Measurements from ENCODE around the gene FGF9. TPM values are rescaled to one million over a fixed set of nuclear protein-coding genes. Genes with fewer than 3 reads are reported as not detected.

Gene FGF9
- total and polyA plus RNA-seq, 4 experiments from 2014 or later = 2.1 to 7.3 (median 4.5) TPM

DNA sequence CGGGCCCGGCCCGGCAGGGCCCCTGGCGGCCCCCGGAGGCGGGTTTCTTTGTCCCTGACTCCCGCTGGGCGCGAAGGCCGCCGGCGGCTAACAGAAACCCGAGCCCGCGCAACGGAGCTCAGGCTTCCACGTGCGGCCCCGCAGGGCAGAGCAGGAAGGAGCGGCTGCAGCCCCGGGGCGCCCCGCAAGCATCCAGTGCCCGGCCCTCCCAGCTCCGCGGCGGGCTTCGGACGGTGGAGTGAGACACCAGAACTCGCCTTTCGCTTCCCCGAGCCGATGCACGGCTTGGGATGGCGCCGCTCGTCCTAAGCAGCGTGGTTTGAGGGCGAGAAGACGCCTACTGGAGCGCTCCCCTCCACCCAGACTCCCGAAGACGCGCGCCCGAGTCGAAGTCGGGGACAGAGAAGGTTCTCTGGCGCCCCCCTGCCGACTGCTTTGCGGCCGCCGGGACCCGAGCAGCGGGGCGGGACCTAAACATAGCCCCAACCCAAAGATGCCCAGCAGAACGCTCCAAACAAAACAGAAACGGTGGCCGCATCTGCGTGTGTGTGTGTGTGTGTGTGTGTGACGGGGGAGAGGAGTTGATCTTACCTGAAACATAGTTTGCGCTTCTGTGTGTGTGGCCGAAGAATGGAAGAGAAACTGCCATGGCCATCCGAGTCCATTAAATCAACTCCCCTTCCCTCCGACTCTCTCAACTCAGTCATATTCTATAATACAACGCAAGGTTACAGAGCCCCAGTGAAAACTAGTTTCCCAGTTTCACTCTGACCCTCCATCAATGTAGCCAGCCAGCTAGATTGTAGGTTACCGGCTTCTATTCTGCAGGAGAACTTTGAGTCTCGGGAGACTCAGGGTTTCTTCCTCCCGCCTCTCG is 629 bp upstream of the FGF9 start:
- Histone ChIP-seq H3K27me3 (ENCODE audit: insufficient read depth, low read length) (peaks cover 7% of the 10 kb centered on the region), H3K27ac (ENCODE audit: low read depth, low read length) (peak overlapping the region; percentile 10), H3K4me3 (ENCODE audit: low read length in 2 of 2) (peak overlapping the region; percentile 78 to 86), H3K4me1 (ENCODE audit: insufficient read depth, low read length) (peaks cover 38% of the 10 kb centered on the region), H3K9me3 (ENCODE audit: control insufficient read depth in 1 of 2, low read length in 2 of 2) (no peaks in the 10 kb centered on the region), H3K36me3 (ENCODE audit: insufficient read depth, low read length) (no peaks in the 10 kb centered on the region)
- peaks cover 6 to 7% of the 10 kb centered on the region in 2 donors for H3K27me3 Mint-ChIP-seq
- ChIA-PET CTCF (ENCODE audit: partially characterized antibody) (interaction anchor here (0.8 to 8.2 kb wide), 12 partner anchors 7 to 608 kb away, joined by 3 to 86 read pairs (median 4); partner anchors contain the start of gene MICU2), POLR2A (ENCODE audit: partially characterized antibody) (interaction anchor here (0.7 to 6.9 kb wide), 12 partner anchors 24 to 766 kb away, joined by 3 to 77 read pairs (median 4); partner anchors contain the start of genes MICU2, MRPL57 and SKA3)
- H3K36me3 Mint-ChIP-seq = peaks cover 0 to 16% of the 10 kb centered on the region in 2 donors
- intact Hi-C loops (cut with micrococcal nuclease) = loop anchor here (2.0 to 10.0 kb wide), 5 partner anchors 213 to 1707 kb away; partner anchors contain the start of genes MRPL57, SKA3 and ZDHHC20
- H3K9me3 Mint-ChIP-seq = peaks cover 0 to 2% (median 0%) of the 10 kb centered on the region in 8 donors
- DNase-seq = peak; percentile 54 to 72 (median 60)
- peak overlapping the region; percentile 65 to 93 (median 86) for H3K27ac Mint-ChIP-seq
- H3K4me3 Mint-ChIP-seq = peak overlapping the region; percentile 89 to 98 (median 92)
- peaks cover 27 to 52% (median 35%) of the 10 kb centered on the region in 4 donors for H3K4me1 Mint-ChIP-seq

DNA sequence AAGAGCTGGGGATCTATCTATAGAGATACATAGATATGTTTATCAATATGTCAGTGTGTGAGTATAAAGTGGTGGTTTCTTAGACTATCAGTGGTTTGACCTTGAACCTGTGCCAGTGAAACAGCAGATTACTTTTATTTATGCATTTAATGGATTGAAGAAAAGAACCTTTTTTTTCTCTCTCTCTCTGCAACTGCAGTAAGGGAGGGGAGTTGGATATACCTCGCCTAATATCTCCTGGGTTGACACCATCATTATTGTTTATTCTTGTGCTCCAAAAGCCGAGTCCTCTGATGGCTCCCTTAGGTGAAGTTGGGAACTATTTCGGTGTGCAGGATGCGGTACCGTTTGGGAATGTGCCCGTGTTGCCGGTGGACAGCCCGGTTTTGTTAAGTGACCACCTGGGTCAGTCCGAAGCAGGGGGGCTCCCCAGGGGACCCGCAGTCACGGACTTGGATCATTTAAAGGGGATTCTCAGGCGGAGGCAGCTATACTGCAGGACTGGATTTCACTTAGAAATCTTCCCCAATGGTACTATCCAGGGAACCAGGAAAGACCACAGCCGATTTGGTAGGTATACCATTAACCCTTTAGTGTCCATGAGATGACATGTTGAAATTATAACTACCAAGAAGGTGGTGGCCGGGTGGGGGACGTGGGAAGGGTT is 880 bp downstream of the FGF9 start:
- Mint-ChIP-seq H3K27me3 (peaks cover 6 to 7% of the 10 kb centered on the region in 2 donors), H3K4me3 (peak overlapping the region; percentile 89 to 98 (median 92)), H3K27ac (peak overlapping the region; percentile 53 to 93 (median 86)), H3K9me3 (peaks cover 0 to 2% (median 0%) of the 10 kb centered on the region in 8 donors), H3K36me3 (peaks cover 0 to 16% of the 10 kb centered on the region in 2 donors), H3K4me1 (peaks cover 31 to 65% (median 44%) of the 10 kb centered on the region in 4 donors)
- H3K4me3 ChIP-seq (ENCODE audit: low read length in 2 of 2) = peak overlapping the region; percentile 38 to 51
- peak in 2 of 5 donors; percentile 29 to 36 for DNase-seq
- intact Hi-C loops (cut with micrococcal nuclease) = loop anchor here (1.0 to 10.0 kb wide), 8 partner anchors 33 to 1706 kb away; partner anchors contain the start of genes MICU2, MRPL57, SKA3 and ZDHHC20
- peak overlapping the region; percentile 19 for H3K27ac ChIP-seq (ENCODE audit: low read depth, low read length)
- CTCF ChIA-PET (ENCODE audit: partially characterized antibody) = interaction anchor here (1.0 to 8.2 kb wide), 6 partner anchors 9 to 607 kb away, joined by 3 to 86 read pairs (median 5); no protein-coding TSS in a partner anchor
- no peaks in the 10 kb centered on the region for H3K36me3 ChIP-seq (ENCODE audit: insufficient read depth, low read length)
- H3K4me1 ChIP-seq (ENCODE audit: insufficient read depth, low read length) = peaks cover 46% of the 10 kb centered on the region
- H3K9me3 ChIP-seq (ENCODE audit: control insufficient read depth in 1 of 2, low read length in 2 of 2) = no peaks in the 10 kb centered on the region
- POLR2A ChIA-PET (ENCODE audit: partially characterized antibody) = interaction anchor here (0.9 to 6.9 kb wide), 8 partner anchors 25 to 495 kb away, joined by 3 to 77 read pairs (median 6); partner anchors contain the start of genes MICU2, MRPL57 and SKA3
- peaks cover 16% of the 10 kb centered on the region for H3K27me3 ChIP-seq (ENCODE audit: insufficient read depth, low read length)

GRCh38 chr13:21672287-21672680 is 1.4 kb downstream of the FGF9 start:
- H3K36me3 Mint-ChIP-seq = peaks cover 0 to 16% of the 10 kb centered on the region in 2 donors
- H3K4me1 Mint-ChIP-seq = peaks cover 31 to 65% (median 44%) of the 10 kb centered on the region in 4 donors
- Histone ChIP-seq H3K4me1 (ENCODE audit: insufficient read depth, low read length) (peaks cover 46% of the 10 kb centered on the region), H3K27ac (ENCODE audit: low read depth, low read length) (no peak overlapping the region), H3K36me3 (ENCODE audit: insufficient read depth, low read length) (no peaks in the 10 kb centered on the region), H3K27me3 (ENCODE audit: insufficient read depth, low read length) (peaks cover 20% of the 10 kb centered on the region), H3K4me3 (ENCODE audit: low read length in 2 of 2) (peak overlapping the region; percentile 38 to 65), H3K9me3 (ENCODE audit: control insufficient read depth in 1 of 2, low read length in 2 of 2) (no peaks in the 10 kb centered on the region)
- POLR2A ChIA-PET (ENCODE audit: partially characterized antibody) = interaction anchor here (2.1 to 6.9 kb wide), 3 partner anchors 34 to 388 kb away, joined by 5 to 77 read pairs (median 34); partner anchors contain the start of gene MICU2
- peak overlapping the region in 2 of 7 donors; percentile 86 to 89 for H3K27ac Mint-ChIP-seq
- H3K4me3 Mint-ChIP-seq = peak overlapping the region; percentile 89 to 98 (median 92)
- peak in 1 of 5 donors; percentile 4 for DNase-seq
- peaks cover 6 to 7% of the 10 kb centered on the region in 2 donors for H3K27me3 Mint-ChIP-seq
- peaks cover 0 to 2% (median 0%) of the 10 kb centered on the region in 8 donors for H3K9me3 Mint-ChIP-seq
- CTCF ChIA-PET (ENCODE audit: partially characterized antibody) = interaction anchor here (1.0 to 8.2 kb wide), 4 partner anchors 10 to 389 kb away, joined by 3 to 86 read pairs (median 6); no protein-coding TSS in a partner anchor
- intact Hi-C loops (cut with micrococcal nuclease) = loop anchor here (5.0 to 10.0 kb wide), 4 partner anchors 215 to 1705 kb away; partner anchors contain the start of genes MRPL57, SKA3 and ZDHHC20

GRCh38 chr13:21672796-21673538 is 2.1 kb downstream of the FGF9 start:
- peaks cover 8 to 11% of the 10 kb centered on the region in 2 donors for H3K27me3 Mint-ChIP-seq
- Histone ChIP-seq H3K9me3 (ENCODE audit: control insufficient read depth in 1 of 2, low read length in 2 of 2) (no peaks in the 10 kb centered on the region), H3K27ac (ENCODE audit: low read depth, low read length) (no peak overlapping the region), H3K27me3 (ENCODE audit: insufficient read depth, low read length) (peaks cover 26% of the 10 kb centered on the region), H3K4me3 (ENCODE audit: low read length in 2 of 2) (peak overlapping the region; percentile 50 to 65), H3K4me1 (ENCODE audit: insufficient read depth, low read length) (peaks cover 46% of the 10 kb centered on the region), H3K36me3 (ENCODE audit: insufficient read depth, low read length) (no peaks in the 10 kb centered on the region)
- H3K27ac Mint-ChIP-seq = peak overlapping the region; percentile 61 to 90 (median 67)
- H3K9me3 Mint-ChIP-seq = peaks cover 0 to 2% (median 0%) of the 10 kb centered on the region in 8 donors
- DNase-seq = peak in 1 of 5 donors; percentile 9
- peak overlapping the region; percentile 89 to 98 (median 92) for H3K4me3 Mint-ChIP-seq
- CTCF ChIA-PET (ENCODE audit: partially characterized antibody) = interaction anchor here (0.7 to 8.2 kb wide), 9 partner anchors 9 to 627 kb away, joined by 3 to 86 read pairs (median 3); partner anchors contain the start of gene MICU2
- peaks cover 0 to 16% of the 10 kb centered on the region in 2 donors for H3K36me3 Mint-ChIP-seq
- H3K4me1 Mint-ChIP-seq = peaks cover 31 to 65% (median 44%) of the 10 kb centered on the region in 4 donors
- intact Hi-C loops (cut with micrococcal nuclease) = loop anchor here (1.0 to 10.0 kb wide), 5 partner anchors 216 to 1704 kb away; partner anchors contain the start of genes MRPL57, SKA3 and ZDHHC20
- POLR2A ChIA-PET (ENCODE audit: partially characterized antibody) = interaction anchor here (0.6 to 6.9 kb wide), 5 partner anchors 35 to 388 kb away, joined by 3 to 77 read pairs (median 5); partner anchors contain the start of gene MICU2

- peaks cover 26% of the 10 kb centered on the region for H3K27me3 ChIP-seq (ENCODE audit: insufficient read depth, low read length)
- peaks cover 0 to 2% (median 0%) of the 10 kb centered on the region in 8 donors for H3K9me3 Mint-ChIP-seq
- DNase-seq = peak; percentile 52 to 72 (median 58)
- peak overlapping the region; percentile 89 to 98 (median 92) for H3K4me3 Mint-ChIP-seq
- H3K36me3 Mint-ChIP-seq = peaks cover 0 to 16% of the 10 kb centered on the region in 2 donors
- peaks cover 8 to 11% of the 10 kb centered on the region in 2 donors for H3K27me3 Mint-ChIP-seq
- intact Hi-C loops (cut with micrococcal nuclease) = loop anchor here (1.0 to 10.0 kb wide), 5 partner anchors 216 to 1704 kb away; partner anchors contain the start of genes MRPL57, SKA3 and ZDHHC20
- peak overlapping the region; percentile 61 to 90 (median 67) for H3K27ac Mint-ChIP-seq
- peaks cover 31 to 64% (median 43%) of the 10 kb centered on the region in 4 donors for H3K4me1 Mint-ChIP-seq
- ChIA-PET CTCF (ENCODE audit: partially characterized antibody) (interaction anchor here (0.7 to 8.2 kb wide), 9 partner anchors 9 to 627 kb away, joined by 3 to 86 read pairs (median 3); partner anchors contain the start of gene MICU2), POLR2A (ENCODE audit: partially characterized antibody) (interaction anchor here (0.6 to 6.9 kb wide), 5 partner anchors 36 to 202 kb away, joined by 3 to 77 read pairs (median 3); partner anchors contain the start of gene MICU2)
- no peaks in the 10 kb centered on the region for H3K9me3 ChIP-seq (ENCODE audit: control insufficient read depth in 1 of 2, low read length in 2 of 2)
- no peaks in the 10 kb centered on the region for H3K36me3 ChIP-seq (ENCODE audit: insufficient read depth, low read length)
- H3K27ac ChIP-seq (ENCODE audit: low read depth, low read length) = no peak overlapping the region
- peak overlapping the region; percentile 50 to 65 for H3K4me3 ChIP-seq (ENCODE audit: low read length in 2 of 2)
- peaks cover 45% of the 10 kb centered on the region for H3K4me1 ChIP-seq (ENCODE audit: insufficient read depth, low read length)
Measured at GRCh38 chr13:21673539-21673788, 2.6 kb downstream of the FGF9 start.
